Fibroblast of skin of left biceps (primary cell): Measurements from ENCODE around the gene RASA2.
A peak's percentile ranks its signal among the peaks of the same experiment; 100 is the strongest.

ENCODE experiments used
- DNase-seq, 2 experiments: peaks; one replicate each; pipeline ENCODE4 v3.0.0-alpha.2; 2013; ENCODE audit warnings: low read depth in 2 of 2

RASA2 gene

DNA sequence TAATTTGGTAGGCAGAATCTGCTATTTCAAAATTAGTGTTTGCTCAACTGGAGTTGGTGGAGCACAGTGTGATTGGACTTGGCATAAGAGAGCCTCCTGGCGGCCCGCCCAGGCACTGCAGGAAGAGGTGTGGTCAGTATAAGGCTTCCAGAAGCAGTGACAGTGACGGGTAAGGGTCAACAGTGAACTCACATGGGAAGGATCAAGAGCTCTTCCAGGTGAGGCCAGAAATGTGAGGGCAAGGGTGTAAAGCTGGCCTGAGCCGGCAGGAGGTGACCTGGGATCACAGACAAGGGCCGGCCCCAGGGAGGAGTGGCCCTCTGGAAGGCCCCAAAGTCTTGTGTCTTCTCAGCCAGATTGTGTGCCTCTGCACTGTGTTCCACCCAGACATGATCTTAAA lies 158.1 kb downstream of the RASA2 start:
- no peak for DNase-seq

DNA sequence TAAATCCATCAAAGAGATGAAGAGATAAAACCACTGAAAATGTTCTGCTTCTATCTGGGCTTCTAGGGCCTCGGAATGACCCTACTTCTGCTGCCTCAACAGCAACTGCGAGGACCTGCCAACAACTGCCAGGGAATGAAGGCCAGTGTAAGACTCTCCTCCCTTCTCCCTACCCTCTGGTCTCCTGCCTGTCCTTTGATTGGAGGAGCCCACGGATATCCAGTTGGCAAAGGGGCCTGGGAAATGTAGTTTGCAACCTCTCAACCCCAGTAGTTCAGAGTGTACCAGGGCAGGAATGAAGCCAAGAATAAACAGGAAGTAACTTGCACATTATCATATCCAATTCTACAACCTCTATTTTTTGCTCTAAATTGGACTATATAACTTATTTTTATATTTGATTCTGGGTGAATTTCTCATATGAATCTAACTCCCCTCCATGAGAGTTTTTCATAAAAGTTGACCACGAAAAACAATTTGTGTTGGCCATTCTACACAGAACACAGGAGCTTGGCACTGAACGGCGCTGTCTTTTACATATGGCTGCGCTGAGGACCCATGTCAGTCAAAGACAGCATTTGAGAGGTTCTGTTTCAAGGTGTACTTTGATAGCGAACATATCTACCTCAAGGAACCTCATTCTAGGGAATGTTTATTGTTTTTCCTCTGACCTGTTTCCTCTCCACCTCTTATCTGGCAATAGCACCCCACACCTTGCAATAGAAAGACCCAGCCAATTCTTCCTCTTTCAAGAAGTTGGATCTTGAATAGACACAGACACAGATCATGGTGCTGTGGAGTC lies 160.1 kb downstream of the RASA2 start:
- no peak for DNase-seq

DNA sequence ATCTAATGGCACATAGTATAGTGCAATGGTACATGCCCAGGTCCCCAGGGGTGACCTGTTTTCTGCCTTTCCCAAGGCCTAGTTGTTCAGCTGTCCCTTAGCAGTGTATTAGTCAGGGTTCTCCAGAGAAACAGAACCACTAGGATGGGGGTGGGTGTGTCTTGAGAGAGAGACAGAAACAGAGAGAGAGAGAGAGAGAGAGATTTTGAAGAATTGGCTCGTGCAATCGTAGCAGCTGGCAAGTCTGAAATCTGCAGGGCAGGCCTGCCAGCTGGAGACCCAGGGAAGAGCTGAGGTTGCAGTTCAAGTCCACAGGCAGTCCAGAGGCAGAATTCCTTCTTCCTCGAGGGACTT lies 160.7 kb downstream of the RASA2 start:
- no peak for DNase-seq

DNA sequence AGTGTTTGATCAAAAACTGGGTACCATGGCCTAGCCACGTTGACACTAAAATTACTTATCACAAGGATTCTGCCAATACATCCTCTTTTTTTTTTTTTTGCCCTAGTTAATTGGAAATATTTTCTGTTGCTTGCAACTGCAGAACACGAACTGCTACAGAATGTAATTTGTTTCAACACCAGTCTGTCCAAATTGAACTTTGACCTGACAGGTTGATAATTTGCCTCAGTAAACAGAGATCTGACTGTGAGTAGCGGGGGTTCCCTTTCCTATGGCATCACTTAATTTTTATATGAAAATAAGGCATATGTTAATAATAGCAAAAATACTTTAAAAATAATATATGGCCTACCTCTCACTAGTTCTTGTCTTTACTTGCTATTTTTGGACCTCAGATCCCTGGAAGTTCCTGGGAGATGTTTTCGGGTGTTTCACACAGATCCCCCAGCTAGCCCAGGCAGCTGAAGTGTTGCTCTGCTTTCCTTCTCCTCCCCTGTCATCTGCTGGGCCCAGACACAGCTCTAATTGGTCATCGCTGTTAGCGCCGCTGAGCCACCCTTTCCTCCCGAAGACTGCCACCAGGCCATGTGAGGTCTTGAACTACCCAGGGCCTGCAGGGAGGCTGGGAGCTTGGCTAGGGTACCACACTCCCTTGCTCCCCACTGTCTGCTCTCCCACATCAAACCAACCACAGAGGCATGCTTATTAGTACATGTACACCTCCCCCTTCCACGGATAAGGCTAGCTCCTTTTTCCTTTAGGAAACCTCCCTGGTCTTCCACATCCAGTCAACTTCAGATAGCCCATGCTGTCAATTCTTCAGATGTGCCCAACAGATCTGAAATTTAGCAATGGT lies 161.5 kb downstream of the RASA2 start:
- no peak for DNase-seq

DNA sequence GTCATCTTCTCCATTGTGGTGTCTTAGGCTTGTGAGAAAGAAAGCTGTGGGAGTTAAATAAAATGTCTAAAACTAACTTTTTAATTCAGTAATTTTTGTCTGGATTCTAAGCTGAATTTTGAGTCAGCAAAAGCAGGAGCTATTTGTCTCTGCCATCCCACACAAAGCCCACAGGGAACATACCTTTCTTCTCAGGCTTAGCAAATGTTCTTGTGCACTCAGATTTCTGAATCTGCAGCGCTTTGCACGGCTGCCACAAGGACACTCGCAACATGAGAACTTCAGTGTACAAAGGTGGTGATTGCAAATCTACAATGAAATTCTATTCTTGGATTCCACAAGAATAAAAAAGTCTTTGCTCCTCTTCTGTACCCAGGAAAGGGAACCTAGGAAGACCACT lies 163.0 kb downstream of the RASA2 start:
- DNase-seq = no peak

GRCh38 chr3:141650783-141651182 lies 164.0 kb downstream of the RASA2 start:
- DNase-seq = no peak

DNA sequence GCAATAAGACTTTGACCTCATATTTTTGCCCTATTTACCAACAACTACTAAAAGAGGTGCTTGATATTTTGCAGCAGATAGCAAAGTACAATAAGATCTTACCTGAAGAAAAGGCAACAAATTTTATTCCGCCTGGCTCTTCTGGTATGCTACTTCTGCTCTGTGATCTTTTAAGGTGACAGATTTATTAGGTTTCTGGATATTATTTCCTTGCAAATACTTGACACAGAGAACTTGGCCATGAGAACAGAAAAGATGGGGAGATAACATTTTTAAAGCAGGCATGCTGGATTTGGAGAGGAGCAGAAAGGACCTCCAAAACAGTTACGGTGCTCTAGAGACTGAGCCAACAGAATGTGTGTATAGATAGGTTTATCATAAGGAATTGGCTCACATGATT lies 164.6 kb downstream of the RASA2 start:
- DNase-seq = no peak

DNA sequence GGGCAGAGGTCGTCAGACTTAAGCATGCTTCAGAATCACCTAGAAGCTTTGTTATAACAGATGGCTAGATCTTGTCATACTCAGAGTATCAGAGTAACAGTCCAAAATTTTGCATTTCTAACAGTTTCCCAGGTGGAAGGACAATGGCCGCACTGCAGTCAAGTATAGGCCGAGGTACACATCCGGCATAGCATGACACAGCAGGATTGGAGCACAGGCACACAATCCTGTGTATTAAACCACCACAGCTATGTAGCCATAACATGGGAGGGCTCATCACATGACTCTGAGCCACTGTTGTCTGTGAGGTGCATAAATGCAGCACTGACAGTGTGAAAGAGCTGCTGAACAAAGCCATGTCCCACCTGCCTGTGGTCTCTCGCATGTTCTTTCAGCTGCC lies 165.5 kb downstream of the RASA2 start:
- no peak for DNase-seq

DNA sequence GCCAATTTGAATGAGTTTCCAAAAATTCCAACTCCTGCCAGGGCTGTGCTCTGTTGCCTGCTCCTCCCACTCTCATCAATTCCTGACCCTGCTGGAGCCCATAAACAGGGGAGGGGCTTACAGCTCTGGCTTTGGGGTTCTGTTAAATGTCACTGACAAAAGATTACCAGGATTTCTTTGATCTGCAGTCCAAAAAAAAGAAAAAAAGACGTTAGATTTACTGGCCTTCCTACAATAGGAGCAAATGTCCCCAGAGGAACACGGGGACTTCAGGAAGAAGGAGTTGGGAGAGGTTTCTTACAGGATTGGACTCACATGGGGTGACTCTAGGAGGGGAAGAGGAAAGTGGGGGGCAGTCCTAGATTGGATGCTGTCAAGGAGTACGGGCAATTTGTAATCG lies 167.0 kb downstream of the RASA2 start:
- DNase-seq = no peak

- no peak for DNase-seq
These were observed 169.0 kb downstream of the RASA2 start for GRCh38 chr3:141655801-141656200.

- DNase-seq = peak; percentile 84 to 85
These were observed 169.9 kb downstream of the RASA2 start for GRCh38 chr3:141656771-141657170.

DNA sequence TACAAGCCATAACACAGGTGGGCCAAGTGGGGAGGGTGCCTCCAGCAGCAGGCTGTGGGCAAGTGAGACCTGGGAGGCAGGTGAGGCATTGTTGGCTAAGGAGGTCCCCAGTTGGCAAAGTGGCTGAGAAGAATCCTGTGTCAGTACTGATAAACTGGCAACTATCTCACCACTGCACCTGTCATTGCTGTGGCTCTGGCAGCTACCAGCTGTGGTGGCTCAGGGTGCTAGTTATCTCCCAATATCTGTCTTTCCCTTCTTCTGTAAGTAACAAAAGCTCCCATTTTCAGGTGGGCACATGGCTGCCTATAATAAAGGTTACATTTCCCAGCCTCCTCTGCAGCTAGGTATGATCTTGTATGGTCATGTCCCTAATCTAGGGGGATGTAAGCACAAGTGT lies 170.7 kb downstream of the RASA2 start:
- no peak for DNase-seq

DNA sequence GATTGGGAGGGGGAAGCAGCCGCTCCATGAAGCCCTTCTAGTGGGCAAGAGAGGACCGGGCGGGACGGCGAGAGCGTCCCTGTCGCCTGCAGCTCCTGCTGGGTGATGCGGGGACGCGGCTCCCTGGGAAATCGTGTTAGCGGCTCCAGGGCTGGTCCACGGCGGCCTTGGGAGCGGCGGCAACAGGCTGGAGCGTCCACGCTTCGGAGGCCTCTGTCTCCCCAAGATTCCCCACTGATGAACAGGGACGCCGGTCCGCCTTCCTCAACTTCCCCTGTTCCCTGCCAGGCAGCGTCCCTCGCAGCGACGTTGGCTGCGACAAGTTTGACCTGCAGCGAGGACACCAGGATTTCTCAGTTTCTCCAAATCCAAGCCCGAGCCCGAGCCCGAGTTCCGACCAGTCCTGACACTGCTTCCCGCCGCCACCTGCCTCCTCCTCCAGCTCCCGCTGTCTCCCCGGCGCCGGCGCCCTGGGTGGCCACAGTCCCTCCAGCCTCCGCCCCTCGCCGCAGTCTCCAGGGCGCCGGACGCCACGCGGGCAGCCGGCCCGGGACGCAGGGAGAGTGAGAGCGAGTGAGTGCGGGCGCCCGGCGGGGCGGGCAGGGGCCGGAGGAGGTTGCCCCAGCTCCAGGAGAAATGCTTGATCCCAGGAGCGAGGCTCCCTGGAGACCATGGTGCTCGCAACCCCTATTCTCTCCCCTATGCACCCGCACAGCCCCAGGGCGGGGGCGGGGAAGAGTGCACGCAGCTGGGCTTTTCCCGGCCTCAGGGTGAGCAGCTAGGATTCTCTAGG lies 173.2 kb downstream of the RASA2 start:
- DNase-seq = no peak

- DNase-seq = no peak
These were observed 173.8 kb downstream of the RASA2 start for GRCh38 chr3:141660614-141660947.

DNA sequence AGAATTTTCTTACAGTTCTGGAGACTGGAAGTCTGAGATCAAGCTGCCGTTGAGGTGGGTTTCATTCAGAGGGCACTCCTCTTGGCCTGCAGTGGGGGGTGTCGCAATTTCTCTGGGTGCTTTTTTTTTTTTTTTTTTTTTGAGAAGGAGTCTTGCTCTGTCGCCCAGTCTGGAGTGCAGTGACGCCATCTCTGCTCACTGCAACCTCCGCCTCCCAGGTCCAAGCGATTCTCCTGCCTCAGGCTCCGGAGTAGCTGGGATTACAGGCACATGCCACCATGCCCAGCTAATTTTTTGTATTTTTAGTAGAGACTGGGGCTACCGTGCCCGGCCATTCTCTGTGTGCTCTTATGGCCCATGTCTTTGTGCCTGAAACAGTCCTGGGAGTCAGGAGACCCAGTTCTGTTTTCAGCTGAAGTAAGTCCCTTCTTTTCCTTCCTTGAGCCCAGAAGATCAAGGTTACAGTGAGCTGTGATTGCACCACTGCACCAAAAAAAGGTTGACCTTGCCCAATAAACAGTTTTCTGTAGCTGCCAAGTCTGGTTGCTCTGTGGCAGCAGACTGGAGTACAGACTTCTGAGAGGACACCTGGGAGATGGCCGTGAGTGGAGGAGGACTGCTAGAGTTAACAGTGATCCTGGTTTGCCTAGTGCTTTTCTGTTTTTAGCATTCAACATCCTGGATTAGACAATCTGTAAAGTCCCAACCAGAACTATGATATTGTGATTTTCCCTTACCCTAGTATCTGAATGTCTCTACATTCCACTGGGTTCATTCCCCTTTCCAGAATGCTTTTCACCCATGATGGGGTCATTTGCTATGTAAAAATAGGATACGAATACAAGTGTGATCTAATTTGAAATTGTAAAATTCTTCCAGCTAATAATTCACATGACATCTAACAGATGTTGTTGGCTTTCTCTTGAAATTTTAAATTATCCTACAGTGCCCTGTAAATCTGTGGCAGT lies 174.7 kb downstream of the RASA2 start:
- no peak for DNase-seq

GRCh38 chr3:141663993-141664392 lies 177.2 kb downstream of the RASA2 start:
- DNase-seq = no peak
